ENCODE measurements around the gene RAC2. TPM values are rescaled to one million over a fixed set of nuclear protein-coding genes. Genes with fewer than 3 reads are reported as not detected.

RAC2 gene
- total and polyA plus RNA-seq, 2 of the 8 experiments (the other 6 are each of a cell fraction or from before 2014, with no cell fraction given), result 2.3 to 4.3 TPM

- H3K23me2 ChIP-seq (ENCODE audit: low read depth, low read length), result peaks cover 4% of the 10 kb centered on the region; the same call in 1 of the 2 replicates
- FAIRE-seq (no peak), DNase-seq (ENCODE audit: low read depth in 1 of 2, low spot score in 2 of 2) (no peak)
- no peak overlapping the region for H2AK5ac ChIP-seq (ENCODE audit: low read depth, low read length)
- TF ChIP-seq TEAD4 (IDR thresholded peaks at IDR 0.05; ENCODE audit: low read depth, low read length) (no peak), CBX8 (IDR thresholded peaks at IDR 0.05; ENCODE audit: borderline replicate concordance, low read depth, low read length) (no peak)
- 90% methylated on average over 6 of the region's 6 CpGs; no CpG with 5 or more reads in 1 of the 2 experiments for WGBS, 2 experiments (ENCODE audit: extremely low coverage in 1 of 2, insufficient coverage in 1 of 2, insufficient read length in 1 of 2, insufficient replicate concordance in 2 of 2, low coverage in 1 of 2, low lambda C conversion rate in 2 of 2, missing lambda C conversion rate in 1 of 2)
- H3K4me1 ChIP-seq (replicated peaks in 1 of 4; ENCODE audit: control insufficient read depth in 3 of 4, insufficient read depth in 4 of 4, low read length in 3 of 4), result peaks cover 0 to 9% (median 5%) of the 10 kb centered on the region in 4 experiments; a peak in 5 of 7 replicates
- H3K36me3 ChIP-seq (ENCODE audit: control insufficient read depth in 2 of 4, insufficient read depth in 4 of 4, low read length in 3 of 4), result no peaks in the 10 kb centered on the region
- no peaks in the 10 kb centered on the region for H3K27me3 ChIP-seq (replicated peaks in 1 of 4; ENCODE audit: control insufficient read depth in 3 of 4, extremely low read depth in 1 of 4, insufficient read depth in 3 of 4, low read length in 3 of 4)
- H3K9me3 ChIP-seq (ENCODE audit: insufficient read depth in 2 of 2, low read depth in 1 of 2, low read length in 1 of 2), result no peaks in the 10 kb centered on the region
- ChIA-PET POLR2A (ENCODE audit: partially characterized antibody) (no interaction called here), CTCF (ENCODE audit: partially characterized antibody) (interaction anchor here (0.6 to 5.9 kb wide), 5 partner anchors 9 to 208 kb away, joined by 3 to 43 read pairs (median 3); no protein-coding TSS in a partner anchor)
- H3K56ac ChIP-seq (replicated peaks; ENCODE audit: insufficient read length, low read depth, low read length), result no peak overlapping the region
- H3K14ac ChIP-seq (ENCODE audit: insufficient read length), result no peak overlapping the region
- no peak overlapping the region for H3K27ac ChIP-seq (ENCODE audit: low read depth, low read length)
- H3K18ac ChIP-seq (ENCODE audit: extremely low read depth, low read length), result no peak overlapping the region
- H4K8ac ChIP-seq (ENCODE audit: extremely low read depth, insufficient read depth, low read length), result no peak overlapping the region
- H3K4me3 ChIP-seq (ENCODE audit: extremely low read depth in 1 of 4, insufficient read depth in 2 of 4, low read depth in 3 of 4, low read length in 4 of 4), result no peak overlapping the region
- no peak overlapping the region for H2BK15ac ChIP-seq (ENCODE audit: low read length)
- H3K4ac ChIP-seq (replicated peaks; ENCODE audit: insufficient read length, low read depth, low read length), result no peak overlapping the region
- no peak overlapping the region for H2AFZ ChIP-seq (ENCODE audit: low read length)
- H4K91ac ChIP-seq (replicated peaks; ENCODE audit: insufficient read length, low read length), result no peak overlapping the region
- no peak overlapping the region for H4K5ac ChIP-seq (ENCODE audit: insufficient read length, low read depth, low read length)
- H3K79me2 ChIP-seq (ENCODE audit: control insufficient read depth in 1 of 2, insufficient read depth in 2 of 2, low read length in 2 of 2), result no peaks in the 10 kb centered on the region
- H3K9ac ChIP-seq (replicated peaks in 1 of 4; ENCODE audit: extremely low read depth in 1 of 4, low read depth in 3 of 4, low read length in 3 of 4), result no peak overlapping the region
- H2BK5ac ChIP-seq (ENCODE audit: low read depth, low read length), result no peak overlapping the region
- no peak overlapping the region for H3K4me2 ChIP-seq (ENCODE audit: insufficient read depth in 1 of 2, low read depth in 2 of 2, low read length in 2 of 2)
- no peak overlapping the region for H2BK20ac ChIP-seq (ENCODE audit: low read length)
- H2BK120ac ChIP-seq (replicated peaks; ENCODE audit: low read depth, low read length), result no peak overlapping the region
- no peaks in the 10 kb centered on the region for H4K20me1 ChIP-seq (replicated peaks in 1 of 2; ENCODE audit: control insufficient read depth in 1 of 2, insufficient read depth in 2 of 2, low read length in 2 of 2)
- no peak overlapping the region for H2BK12ac ChIP-seq (ENCODE audit: low read depth, low read length)
- no peak overlapping the region for H3K23ac ChIP-seq (ENCODE audit: insufficient read length)
- H3K79me1 ChIP-seq (ENCODE audit: low read depth, low read length), result no peaks in the 10 kb centered on the region
Observed at GRCh38 chr22:37248251-37248650, 4.2 kb upstream of the RAC2 start.
